CD14-positive monocyte (primary cell): ENCODE data around the gene DGCR2. TPM values are rescaled to one million over a fixed set of nuclear protein-coding genes. Genes with fewer than 3 reads are reported as not detected.

Source experiments
- DNase-seq, 3 donors: peaks; one replicate each; pipeline ENCODE4 v3.0.0-alpha.2; 2011 to 2022
- H2AFZ ChIP-seq: 2 replicates; pipeline ENCODE4 v1.6.0; 2012; ENCODE audit warnings: mild to moderate bottlenecking, low read depth, low read length, inconsistent platforms; ENCODE audit not compliant: insufficient read depth, poor library complexity, severe bottlenecking
- H3K27ac ChIP-seq, 2 donors: 1 replicate in 1 of 2; 2 replicates in 1 of 2; pipeline ENCODE4 v1.5.1; 2012 to 2013; ENCODE audit warnings: low read length in 2 of 2, control low read depth in 1 of 2, inconsistent platforms in 1 of 2, low read depth in 1 of 2, mild to moderate bottlenecking in 1 of 2
- H3K27me3 ChIP-seq, 2 donors: one replicate each; pipeline versions ENCODE4 v1.6.0 to v1.6.1; 2011 to 2013; ENCODE audit warnings: low read length in 2 of 2; ENCODE audit not compliant: control insufficient read depth in 2 of 2, insufficient read depth in 2 of 2
- H3K36me3 ChIP-seq, 2 donors: replicated peaks in 1 of 2; 1 replicate in 1 of 2; 2 replicates in 1 of 2; pipeline versions ENCODE4 v1.5.1 to v1.6.1; 2012 to 2013; ENCODE audit warnings: low read length in 2 of 2, control low read depth in 1 of 2, inconsistent platforms in 1 of 2, mild to moderate bottlenecking in 1 of 2; ENCODE audit not compliant: insufficient read depth in 2 of 2, control insufficient read depth in 1 of 2
- H3K4me1 ChIP-seq, 2 donors: 1 replicate in 1 of 2; 2 replicates in 1 of 2; pipeline versions ENCODE4 v1.5.1 to v1.6.1; 2012 to 2013; ENCODE audit warnings: low read length in 2 of 2, control low read depth in 1 of 2, inconsistent platforms in 1 of 2, mild to moderate bottlenecking in 1 of 2, moderate library complexity in 1 of 2; ENCODE audit not compliant: insufficient read depth in 2 of 2, control insufficient read depth in 1 of 2
- H3K4me2 ChIP-seq: replicated peaks from 2 replicates; pipeline ENCODE3; 2012; ENCODE audit warnings: low read length, moderate library complexity, mild to moderate bottlenecking; ENCODE audit not compliant: poor library complexity, severe bottlenecking; ENCODE audit errors: extremely low read depth
- H3K4me3 ChIP-seq, 3 experiments: fragments of 200-600 bp in 1 of 3; sonication (generic) in 1 of 3; replicated peaks in 1 of 3; 1 replicate in 2 of 3; 2 replicates in 1 of 3; pipeline ENCODE4 v1.5.1; 2011 to 2013; ENCODE audit warnings: low read length in 3 of 3, mild to moderate bottlenecking in 3 of 3, control low read depth in 2 of 3, low read depth in 2 of 3, inconsistent platforms in 1 of 3, moderate library complexity in 1 of 3
- H3K79me2 ChIP-seq: 2 replicates; pipeline ENCODE4 v1.6.0; 2012; ENCODE audit warnings: mild to moderate bottlenecking, control low read depth, inconsistent platforms, low read length, moderate library complexity; ENCODE audit not compliant: insufficient read depth
- H3K9ac ChIP-seq: 2 replicates; pipeline ENCODE4 v1.6.0; 2017; ENCODE audit warnings: low read length, mild to moderate bottlenecking; ENCODE audit not compliant: insufficient read depth, poor library complexity, severe bottlenecking
- H3K9me3 ChIP-seq, 2 donors: replicated peaks in 1 of 2; 1 replicate in 1 of 2; 2 replicates in 1 of 2; pipeline versions ENCODE4 v1.5.1 to v1.6.1; 2012 to 2013; ENCODE audit warnings: low read length in 2 of 2, control low read depth in 1 of 2; ENCODE audit not compliant: control insufficient read depth in 1 of 2, insufficient read depth in 1 of 2
- H4K20me1 ChIP-seq: 2 replicates; pipeline ENCODE4 v1.6.0; 2012; ENCODE audit warnings: mild to moderate bottlenecking, low read length, control low read depth, moderate library complexity; ENCODE audit not compliant: insufficient read depth
- H3K27ac Mint-ChIP-seq, 7 donors: one replicate each; pipeline ENCODE4 v1.8.0; 2020; ENCODE audit warnings: mild to moderate bottlenecking in 7 of 7, mixed read lengths in 7 of 7, moderate library complexity in 6 of 7, inconsistent platforms in 2 of 7
- H3K27me3 Mint-ChIP-seq, 3 donors: one replicate each; pipeline ENCODE4 v1.8.0; 2021 to 2022; ENCODE audit warnings: low read depth in 3 of 3, mild to moderate bottlenecking in 3 of 3, mixed read lengths in 3 of 3, moderate library complexity in 3 of 3, inconsistent platforms in 1 of 3
- H3K36me3 Mint-ChIP-seq, 2 donors: one replicate each; pipeline ENCODE4 v1.8.0; 2020; ENCODE audit warnings: mixed read lengths in 2 of 2, inconsistent platforms in 1 of 2, mild to moderate bottlenecking in 1 of 2
- H3K4me1 Mint-ChIP-seq: one replicate; pipeline ENCODE4 v1.8.0; 2020; ENCODE audit warnings: mild to moderate bottlenecking, mixed read lengths
- H3K4me3 Mint-ChIP-seq, 2 donors: one replicate each; pipeline ENCODE4 v1.8.0; 2020; ENCODE audit warnings: mild to moderate bottlenecking in 2 of 2, mixed read lengths in 2 of 2, moderate library complexity in 1 of 2
- H3K9me3 Mint-ChIP-seq, 7 donors: one replicate each; pipeline ENCODE4 v1.8.0; 2020 to 2022; ENCODE audit warnings: mixed read lengths in 7 of 7, mild to moderate bottlenecking in 6 of 7, moderate library complexity in 6 of 7, inconsistent platforms in 2 of 7
- WGBS: methylation state at CpG from one replicate; pipeline ENCODE4 v1.1.5; 2013; ENCODE audit warnings: missing lambda C conversion rate; ENCODE audit not compliant: insufficient coverage; 5-methylcytosine and 5-hydroxymethylcytosine counted together
- intact Hi-C, 2 donors: fragments of 100-400 bp; cut with micrococcal nuclease; formaldehyde crosslinking; loops; one replicate each; pipeline versions ENCODE4 v1.15.0 to v1.15.1; 2023
- polyA plus RNA-seq, 3 donors: library from polyadenylated mRNA; depleted of rRNA in 1 of 3; unstranded in 2 of 3; stranded (reverse) in 1 of 3; fragments of 300-500 nt in 2 of 3; fragments of >200 nt in 1 of 3; fragmentation: Illumina TruSeq in 2 of 3; gene quantifications; 1 replicate in 2 of 3; 2 replicates in 1 of 3; pipeline ENCODE4 v1.2.3, GENCODE V29; 2012 to 2021
- TF ChIP-seq, protein P1 (sequence below): fragments of 200-600 bp; IDR thresholded peaks from one replicate; pipeline ENCODE4 v1.8.0; 2022; ENCODE audit warnings: antibody characterized with exemption, mild to moderate bottlenecking

The DGCR2 gene
- polyA plus RNA-seq, 3 donors = 28.9 to 37.0 (median 36.2) TPM

DNA sequence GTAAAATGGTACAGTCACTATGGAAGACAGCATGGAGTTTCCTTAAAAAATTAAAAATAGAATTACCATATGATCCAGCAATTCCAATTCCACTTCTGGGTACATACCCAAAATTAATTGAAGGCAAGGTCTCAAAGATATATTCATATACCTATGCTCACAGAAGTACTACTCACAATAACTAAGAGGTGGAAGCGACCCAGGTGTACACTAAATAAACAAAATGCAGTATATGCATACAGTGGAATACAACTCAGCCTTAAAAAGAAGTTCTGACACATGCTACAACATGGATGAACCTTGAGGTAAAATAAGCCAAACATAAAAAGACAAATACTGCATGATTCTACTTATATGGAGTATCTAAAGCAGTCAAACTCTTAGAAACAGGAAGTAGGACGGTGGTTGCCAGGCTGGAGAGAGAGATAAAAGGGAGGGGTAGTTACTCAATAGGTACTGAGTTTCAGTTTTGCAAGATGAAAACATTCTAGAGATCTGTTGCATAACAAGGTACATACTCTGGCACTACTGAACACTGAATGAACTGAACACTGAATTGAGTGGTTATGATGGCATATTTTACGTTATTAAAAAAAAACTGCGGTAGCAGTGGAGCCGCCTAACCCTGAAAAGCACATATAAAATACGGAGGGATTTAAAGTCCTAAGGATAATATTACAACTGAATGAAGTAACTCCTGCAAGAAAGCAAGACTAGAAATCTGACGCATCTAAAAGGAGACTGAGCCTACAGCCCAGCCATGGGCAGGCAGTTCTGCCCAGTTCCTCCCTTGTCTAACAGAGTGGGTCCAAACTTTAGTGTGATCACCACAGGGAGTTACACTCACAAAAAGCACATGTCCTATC lies 12.8 kb downstream of the DGCR2 start:
- peak overlapping the region; percentile 77 for H3K4me2 ChIP-seq
- peaks cover 0 to 2% (median 2%) of the 10 kb centered on the region in 3 donors for H3K27me3 Mint-ChIP-seq
- peak overlapping the region; percentile 53 for H3K9ac ChIP-seq
- peak overlapping the region; percentile 34 for H2AFZ ChIP-seq
- no peaks in the 10 kb centered on the region for H3K27me3 ChIP-seq
- 0% methylated on average over 2 of the region's 7 CpGs for WGBS
- H3K4me3 Mint-ChIP-seq = peak overlapping the region; percentile 10 to 86
- peaks cover 2 to 8% of the 10 kb centered on the region in 2 donors for H3K36me3 ChIP-seq
- peaks cover 50% of the 10 kb centered on the region for H4K20me1 ChIP-seq
- H3K36me3 Mint-ChIP-seq = peaks cover 13 to 23% of the 10 kb centered on the region in 2 donors
- H3K79me2 ChIP-seq = peaks cover 95% of the 10 kb centered on the region
- DNase-seq = peak; percentile 89 to 95 (median 93)
- TF ChIP-seq, protein P1, sequence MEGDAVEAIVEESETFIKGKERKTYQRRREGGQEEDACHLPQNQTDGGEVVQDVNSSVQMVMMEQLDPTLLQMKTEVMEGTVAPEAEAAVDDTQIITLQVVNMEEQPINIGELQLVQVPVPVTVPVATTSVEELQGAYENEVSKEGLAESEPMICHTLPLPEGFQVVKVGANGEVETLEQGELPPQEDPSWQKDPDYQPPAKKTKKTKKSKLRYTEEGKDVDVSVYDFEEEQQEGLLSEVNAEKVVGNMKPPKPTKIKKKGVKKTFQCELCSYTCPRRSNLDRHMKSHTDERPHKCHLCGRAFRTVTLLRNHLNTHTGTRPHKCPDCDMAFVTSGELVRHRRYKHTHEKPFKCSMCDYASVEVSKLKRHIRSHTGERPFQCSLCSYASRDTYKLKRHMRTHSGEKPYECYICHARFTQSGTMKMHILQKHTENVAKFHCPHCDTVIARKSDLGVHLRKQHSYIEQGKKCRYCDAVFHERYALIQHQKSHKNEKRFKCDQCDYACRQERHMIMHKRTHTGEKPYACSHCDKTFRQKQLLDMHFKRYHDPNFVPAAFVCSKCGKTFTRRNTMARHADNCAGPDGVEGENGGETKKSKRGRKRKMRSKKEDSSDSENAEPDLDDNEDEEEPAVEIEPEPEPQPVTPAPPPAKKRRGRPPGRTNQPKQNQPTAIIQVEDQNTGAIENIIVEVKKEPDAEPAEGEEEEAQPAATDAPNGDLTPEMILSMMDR = no peak
- H3K4me3 ChIP-seq = peak overlapping the region in 2 of 3 experiments; percentile 30 to 69
- peaks cover 83% of the 10 kb centered on the region for H3K4me1 Mint-ChIP-seq
- intact Hi-C loops = loop anchor here in 1 of 2 donors (1.0 kb wide), 2 partner anchors 13 to 23 kb away; partner anchors contain the start of gene DGCR2
- H3K4me1 ChIP-seq = peaks cover 62 to 70% of the 10 kb centered on the region in 2 donors
- H3K27ac ChIP-seq = peak overlapping the region; percentile 90 to 92
- H3K27ac Mint-ChIP-seq = peak overlapping the region; percentile 94 to 100 (median 98)
- H3K9me3 ChIP-seq = no peaks in the 10 kb centered on the region
- H3K9me3 Mint-ChIP-seq = no peaks in the 10 kb centered on the region

DNA sequence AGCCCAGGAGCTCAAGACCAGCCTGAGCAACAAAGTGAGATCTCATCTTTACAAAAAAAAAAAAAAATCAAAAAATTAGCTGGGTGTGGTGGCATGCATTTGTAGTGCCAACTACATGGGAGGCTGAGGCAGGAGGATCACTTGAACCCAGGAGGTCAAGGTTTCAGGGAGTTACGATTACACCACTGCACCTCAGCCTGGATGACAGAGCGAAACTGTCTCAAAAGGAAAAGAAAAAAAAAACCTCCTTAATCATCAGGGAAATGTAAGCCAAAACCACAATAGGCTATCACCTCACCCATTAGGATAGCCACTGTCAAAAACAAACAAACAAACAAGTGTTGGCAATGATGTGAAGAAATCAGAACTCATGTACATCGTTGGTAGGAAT lies 13.4 kb downstream of the DGCR2 start:
- H4K20me1 ChIP-seq = peaks cover 50% of the 10 kb centered on the region
- H3K4me3 Mint-ChIP-seq = peak overlapping the region in 1 of 2 donors; percentile 78

More for the DNA sequence above, 13.4 kb downstream of the DGCR2 start:
- Histone ChIP-seq H3K36me3 (peaks cover 2 to 5% of the 10 kb centered on the region in 2 donors), H3K27me3 (no peaks in the 10 kb centered on the region), H3K27ac (peak overlapping the region; percentile 82 to 90), H3K9ac (peak overlapping the region; percentile 53), H3K9me3 (no peaks in the 10 kb centered on the region), H3K4me1 (peaks cover 57 to 67% of the 10 kb centered on the region in 2 donors), H3K4me3 (peak overlapping the region in 1 of 3 experiments; percentile 69), H3K4me2 (peak overlapping the region; percentile 77), H3K79me2 (peaks cover 95% of the 10 kb centered on the region), H2AFZ (no peak overlapping the region)
- intact Hi-C loops = loop anchor here in 1 of 2 donors (1.0 kb wide), 2 partner anchors 13 to 23 kb away; partner anchors contain the start of gene DGCR2
- Mint-ChIP-seq H3K36me3 (peaks cover 13 to 23% of the 10 kb centered on the region in 2 donors), H3K4me1 (peaks cover 82% of the 10 kb centered on the region), H3K9me3 (no peaks in the 10 kb centered on the region), H3K27ac (peak overlapping the region; percentile 94 to 100 (median 98)), H3K27me3 (peaks cover 0 to 2% (median 2%) of the 10 kb centered on the region in 3 donors)
- WGBS = no CpG with 5 or more reads among the region's 3 CpGs
- DNase-seq = peak; percentile 57 to 80 (median 59)
- TF ChIP-seq, protein P1 = no peak
